GM19023 (cell line): ENCODE results near the gene MAML3.

Experiments
- ATAC-seq: cut with Tn5 transposase; IDR thresholded peaks from one replicate; pipeline ENCODE4 v1.9.1; 2021; ENCODE audit warnings: mild to moderate bottlenecking, moderate library complexity; ENCODE audit not compliant: unreplicated experiment

Gene MAML3

DNA sequence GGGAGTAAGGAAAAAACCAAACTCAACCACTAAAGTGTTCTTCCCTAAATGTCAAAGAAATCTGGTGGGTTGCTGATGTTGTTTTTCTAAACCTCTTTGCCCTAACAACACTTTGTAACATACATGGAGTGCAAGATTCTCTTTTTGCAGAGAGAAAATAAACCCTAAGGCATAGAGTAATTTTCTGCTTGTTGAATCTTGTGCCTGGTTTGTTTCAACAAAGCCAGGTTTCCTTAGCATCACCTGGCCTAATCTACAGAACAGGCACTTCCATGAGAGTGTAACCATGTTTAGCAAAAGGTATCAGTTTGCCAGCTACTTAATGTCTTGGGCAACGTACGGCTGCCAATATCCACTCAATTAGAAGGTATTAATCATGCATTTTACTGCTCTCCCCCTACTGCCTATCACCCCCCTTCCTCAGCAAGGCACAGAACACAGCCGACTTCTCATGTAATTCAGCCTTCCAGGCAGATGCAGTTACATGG is 219.2 kb downstream of the MAML3 start:
- ATAC-seq, result no peak

DNA sequence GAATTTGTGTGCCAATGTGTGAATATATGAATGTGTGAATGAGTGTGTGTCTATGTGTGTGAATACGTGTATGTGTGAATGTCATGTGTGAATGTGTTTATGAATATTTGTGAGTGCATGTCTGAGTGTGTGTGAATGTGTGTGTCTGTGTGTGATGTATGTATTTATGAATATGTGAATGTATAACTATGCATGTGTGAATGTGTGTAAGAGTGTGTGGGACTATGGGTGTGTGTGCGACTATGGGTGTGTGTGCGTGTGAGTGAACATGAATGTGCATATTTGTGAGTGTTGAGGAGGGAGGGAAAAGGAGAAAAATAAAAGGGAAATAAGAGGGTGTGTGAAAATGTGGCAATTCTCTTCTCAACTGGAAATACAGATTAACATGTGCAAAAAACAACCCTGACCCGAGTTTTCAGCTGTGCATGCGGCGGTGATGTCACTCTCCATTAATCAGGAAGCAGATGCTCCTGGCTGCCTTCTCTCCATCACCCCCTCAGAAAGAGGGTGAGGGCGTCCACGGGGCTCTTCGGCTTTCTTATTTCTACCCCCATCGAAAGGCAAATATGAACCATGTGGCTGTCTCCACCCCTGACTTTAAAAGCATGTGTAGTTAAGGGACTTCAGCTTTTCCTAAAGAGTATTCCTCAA is 219.8 kb downstream of the MAML3 start:
- no peak for ATAC-seq

GRCh38 chr4:139933541-139933940 is 220.4 kb downstream of the MAML3 start:
- no peak for ATAC-seq

GRCh38 chr4:139933104-139933503 is 220.9 kb downstream of the MAML3 start:
- ATAC-seq, result no peak

DNA sequence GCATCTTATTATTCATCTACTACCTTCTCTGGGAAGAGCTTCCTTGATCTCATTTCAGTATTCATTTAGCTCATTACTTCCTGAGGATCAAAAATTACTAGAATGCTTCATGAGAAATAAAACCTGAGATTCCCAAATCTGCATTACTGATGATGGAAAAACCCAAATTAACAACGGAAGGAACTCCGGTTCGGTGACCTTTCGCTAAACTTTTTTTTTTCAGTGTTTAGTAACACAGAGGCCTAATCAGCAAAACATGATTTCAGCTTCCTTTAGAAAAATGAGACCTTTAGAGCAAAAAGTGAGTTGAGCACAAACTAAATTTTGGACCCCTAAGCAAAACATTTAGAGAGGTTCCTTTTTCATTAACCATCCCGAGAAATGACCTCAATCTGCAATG is 229.2 kb downstream of the MAML3 start:
- no peak for ATAC-seq

DNA sequence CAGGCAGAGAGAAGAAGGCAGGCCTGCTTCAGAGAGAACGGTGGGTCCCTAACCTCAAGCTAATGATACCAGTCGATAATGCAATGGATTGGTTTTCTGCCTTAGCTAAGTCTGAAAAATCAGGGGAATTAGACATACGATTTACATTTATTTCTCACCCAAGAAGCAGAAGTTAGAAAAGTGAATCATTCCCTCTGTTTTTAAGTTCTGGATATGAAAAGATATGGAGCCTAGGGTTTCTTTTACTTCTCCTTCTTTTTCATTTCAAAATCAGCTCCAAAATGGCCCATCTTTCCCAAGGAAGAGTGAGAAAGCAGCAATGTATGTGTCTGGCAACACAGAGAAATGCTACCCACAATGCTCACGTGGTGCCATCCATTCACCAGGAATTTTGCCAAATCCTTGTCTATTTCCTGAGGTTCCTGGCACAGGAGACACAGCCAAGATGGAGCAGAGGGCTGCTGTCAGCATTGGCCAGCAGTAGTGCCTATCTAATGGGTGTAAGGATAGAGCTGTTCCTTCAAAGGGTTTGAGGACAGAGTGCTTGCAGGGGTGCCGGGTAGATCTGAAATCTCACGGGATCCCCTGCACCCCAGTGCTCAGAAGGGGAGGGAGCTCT is 231.5 kb downstream of the MAML3 start:
- ATAC-seq, result no peak

DNA sequence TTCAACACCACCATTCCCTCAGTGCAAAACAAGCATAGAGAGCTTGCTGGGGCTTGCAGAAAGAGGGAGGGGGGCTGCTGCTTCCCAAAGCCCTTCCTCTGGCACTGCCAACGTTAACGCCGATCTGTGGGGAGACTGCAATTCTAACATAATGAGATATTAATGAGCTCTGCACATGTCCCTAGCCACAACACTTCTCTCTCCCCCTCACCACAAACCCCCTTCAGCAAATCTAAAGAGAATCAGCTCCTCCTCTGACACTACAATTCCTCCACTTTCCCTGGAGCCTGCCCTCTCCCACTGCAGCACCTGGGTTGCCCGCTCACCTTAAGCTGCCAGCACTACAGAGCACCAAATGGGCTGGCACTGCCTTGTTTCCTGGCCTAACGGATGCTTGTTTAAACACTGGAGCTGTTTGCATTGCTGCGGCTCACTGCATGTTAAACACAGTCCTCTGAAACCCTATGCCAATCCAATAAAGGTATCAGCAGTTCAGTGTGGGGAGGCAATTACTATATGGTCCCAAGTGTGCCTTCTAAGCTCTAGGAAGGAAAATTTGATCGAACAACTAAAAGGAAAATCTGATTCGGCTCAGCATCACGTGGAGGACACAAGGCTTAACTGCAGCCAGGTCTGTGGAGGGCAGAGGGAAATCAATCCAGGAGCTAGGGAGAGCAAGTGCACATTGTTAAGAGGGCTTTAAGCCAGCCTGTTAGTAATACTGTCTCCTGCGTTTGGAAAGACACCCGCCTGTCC is 232.4 kb downstream of the MAML3 start:
- ATAC-seq, result no peak

DNA sequence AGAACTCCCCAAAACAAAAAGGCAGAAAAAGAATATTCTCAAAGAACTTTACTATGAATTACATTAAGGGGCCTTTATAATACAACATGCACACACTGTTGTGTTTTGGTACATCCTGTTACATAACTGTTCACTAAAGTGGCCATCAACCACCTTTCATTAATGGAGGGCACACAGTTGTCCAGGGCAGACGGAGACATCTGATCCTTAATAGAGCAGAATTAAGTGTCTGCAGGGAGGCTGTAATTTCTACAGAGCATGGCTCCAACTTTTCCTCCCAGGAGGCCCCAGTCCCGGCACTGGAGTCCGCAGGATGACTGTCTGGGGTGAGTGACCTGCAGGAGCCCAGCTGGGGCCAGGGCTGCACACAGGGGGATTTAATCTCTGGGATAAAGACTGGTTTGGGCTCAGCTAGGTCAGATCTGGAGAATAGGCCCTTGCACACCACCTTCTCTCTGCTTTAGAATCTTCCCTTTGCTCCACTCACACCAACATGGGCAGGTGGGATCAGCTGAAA is 233.4 kb downstream of the MAML3 start:
- no peak for ATAC-seq

- no peak for ATAC-seq
Measured at GRCh38 chr4:139919521-139919920, 234.5 kb downstream of the MAML3 start.

DNA sequence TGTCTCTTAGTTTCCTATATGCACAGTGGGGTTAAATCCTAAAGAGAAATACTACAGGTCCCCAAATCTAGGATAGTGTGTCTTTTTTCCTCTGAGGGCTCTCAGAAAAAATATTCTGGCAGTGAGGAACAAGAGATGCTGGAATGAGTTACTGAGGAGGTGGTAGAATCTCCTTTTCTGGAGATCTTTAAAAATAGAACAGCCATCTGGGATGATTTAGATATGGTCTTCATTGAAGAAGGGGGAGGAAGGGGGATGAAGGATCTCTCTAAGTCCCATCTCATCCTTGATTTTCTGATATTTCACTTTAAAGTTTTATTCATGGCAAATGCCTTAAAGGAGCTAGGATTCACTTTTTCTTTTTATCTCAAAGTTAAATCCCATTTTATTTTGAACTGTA is 235.0 kb downstream of the MAML3 start:
- no peak for ATAC-seq

GRCh38 chr4:139918591-139918990 is 235.4 kb downstream of the MAML3 start:
- ATAC-seq, result no peak

GRCh38 chr4:139917896-139918295 is 236.1 kb downstream of the MAML3 start:
- no peak for ATAC-seq

DNA sequence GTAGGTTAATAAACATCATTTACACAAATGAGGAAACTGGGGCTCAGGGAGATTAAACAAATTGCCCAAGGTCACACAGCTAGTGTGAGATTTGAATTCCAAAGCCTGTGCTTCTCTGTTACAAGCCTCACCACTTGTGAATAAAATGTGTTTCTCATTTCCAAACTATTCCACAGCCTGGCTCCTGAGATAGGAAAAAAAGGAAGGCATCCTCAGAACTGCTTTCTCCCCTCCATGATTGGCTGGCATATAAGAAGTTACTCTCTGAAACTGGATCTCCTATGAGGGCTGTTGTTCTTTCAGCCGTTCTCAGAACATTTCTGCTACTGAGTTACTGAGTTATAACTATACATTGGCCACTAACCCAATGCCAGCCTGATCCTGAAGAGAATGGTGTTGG is 237.9 kb downstream of the MAML3 start:
- ATAC-seq, result no peak

DNA sequence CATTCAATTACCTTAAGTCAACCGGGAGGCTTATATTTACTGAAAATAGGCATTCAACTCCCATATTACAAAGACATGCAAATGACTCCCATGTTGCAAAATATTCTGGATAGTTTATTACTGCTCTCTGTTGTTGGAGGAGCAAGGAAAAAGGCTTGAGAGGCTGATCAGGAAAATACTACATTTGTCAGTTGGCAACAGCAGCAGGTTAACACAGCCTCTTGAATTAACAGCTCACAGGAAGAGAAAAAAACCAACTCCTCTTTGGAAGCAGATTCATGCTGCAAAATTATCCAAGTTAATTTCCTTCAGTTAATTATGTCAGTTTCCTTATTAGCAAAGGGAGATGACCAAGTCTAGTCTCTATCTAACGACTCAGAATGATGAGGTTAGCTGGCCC is 238.9 kb downstream of the MAML3 start:
- no peak for ATAC-seq

GRCh38 chr4:139913995-139914598 is 239.9 kb downstream of the MAML3 start:
- ATAC-seq, result no peak

GRCh38 chr4:139913398-139913990 is 240.5 kb downstream of the MAML3 start:
- ATAC-seq, result no peak

DNA sequence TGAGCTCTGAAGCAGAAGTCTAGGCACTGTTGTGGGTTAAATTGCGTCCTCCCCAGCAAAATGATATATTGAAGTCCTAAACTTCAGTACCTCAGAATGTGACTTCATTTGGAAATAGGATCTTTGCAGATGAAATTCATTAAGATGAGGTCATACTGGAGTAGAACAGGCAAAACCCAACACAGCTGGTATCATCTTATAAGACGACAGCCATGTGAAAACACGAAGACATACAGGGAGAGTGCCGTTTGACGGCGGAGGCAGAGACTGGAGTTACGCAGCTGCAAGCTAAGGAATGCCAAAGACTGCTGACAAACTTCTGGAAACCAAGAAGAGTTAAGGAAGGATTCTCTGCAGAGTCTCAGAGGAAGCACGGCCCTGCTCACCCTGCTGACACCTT is 241.5 kb downstream of the MAML3 start:
- no peak for ATAC-seq

DNA sequence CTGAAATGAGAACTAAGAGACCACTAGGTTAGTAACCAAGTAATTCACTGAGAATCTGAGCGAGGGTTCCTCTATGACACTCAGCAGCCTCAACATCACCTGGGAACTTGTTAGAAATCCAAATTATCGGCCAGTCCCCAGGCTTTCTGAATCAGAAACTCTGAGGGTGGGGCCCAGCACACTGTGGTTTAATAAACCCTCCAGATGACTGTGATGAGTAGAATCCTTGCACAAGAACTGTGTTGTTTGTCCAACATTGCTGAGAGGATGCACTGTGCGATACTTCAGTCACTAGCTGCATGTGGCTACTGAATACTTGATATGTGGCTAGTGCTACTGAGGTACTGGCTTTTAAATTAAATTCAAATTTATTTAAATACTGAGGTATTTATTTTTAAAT is 243.9 kb downstream of the MAML3 start:
- ATAC-seq, result no peak

DNA sequence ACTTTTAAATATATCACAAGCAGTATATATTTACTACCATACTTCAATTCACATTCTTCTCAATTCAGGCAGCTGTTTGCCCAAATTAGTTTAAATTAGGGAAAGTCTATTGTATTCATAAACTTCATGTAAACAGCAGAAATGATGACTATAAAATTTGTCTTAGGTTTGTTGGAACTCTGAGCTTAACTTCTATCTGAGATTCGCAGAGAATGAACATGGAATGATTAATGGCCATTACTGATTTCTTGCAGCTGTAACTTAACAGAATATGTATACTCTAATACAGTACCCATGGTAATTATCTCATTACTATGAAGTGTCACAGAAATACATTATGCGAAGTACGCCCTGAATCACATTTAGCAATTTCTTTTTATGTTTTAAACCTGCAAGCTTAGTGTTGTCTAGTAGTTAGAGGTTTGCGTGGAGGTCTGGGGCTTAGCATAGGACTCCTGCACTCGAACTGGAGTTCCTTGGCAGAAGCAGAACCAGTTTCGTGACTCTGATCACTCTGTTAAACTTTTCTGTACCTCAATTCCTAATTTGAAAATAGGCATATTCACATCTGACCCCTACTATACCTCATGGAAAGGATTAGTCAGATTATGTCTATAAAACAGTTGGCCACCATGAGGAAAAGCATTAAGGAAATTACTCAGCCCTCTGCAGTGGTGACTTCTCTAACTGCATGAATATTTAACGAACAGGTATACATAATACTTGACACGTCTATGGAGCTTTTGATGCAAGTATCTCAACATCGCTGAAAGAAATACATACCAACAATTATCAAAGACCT is 245.1 kb downstream of the MAML3 start:
- no peak for ATAC-seq
